C4-2B (cell line): ENCODE measurements around the gene SPINK8.

Source experiments
- CTCF ChIP-seq: fragments of 450-650 bp; conservative IDR thresholded peaks from 2 replicates; pipeline ENCODE4 v1.5.1; 2017; ENCODE audit warnings: mild to moderate bottlenecking
- ZFX ChIP-seq: fragments of 450-650 bp; IDR thresholded peaks from 2 replicates; pipeline ENCODE4 v1.6.1; 2017

DNA sequence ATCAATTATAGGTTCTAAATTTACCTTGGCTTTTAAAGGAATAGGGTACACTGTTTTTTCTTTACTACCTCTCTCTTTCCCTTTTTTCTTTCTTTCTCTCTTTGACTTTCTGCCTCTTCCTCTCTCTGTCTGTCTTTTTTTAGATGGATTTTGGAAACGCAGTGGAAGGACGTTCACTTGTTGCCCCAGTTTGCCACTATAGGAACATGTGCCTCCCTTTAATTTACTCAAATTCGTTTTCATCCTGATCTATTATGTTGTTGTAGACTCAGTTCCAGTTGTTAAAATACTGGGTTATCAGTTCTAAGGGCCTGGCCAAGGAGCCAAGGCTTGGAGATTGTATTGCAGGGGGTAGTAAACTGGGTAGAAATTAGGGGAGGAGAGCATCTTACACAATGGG, 1.1 kb upstream of the SPINK8 start:
- TF ChIP-seq CTCF = no peak
- TF ChIP-seq ZFX = no peak
